CD14-positive monocyte (primary cell): ENCODE results near the gene PPP2R2D. TPM values are rescaled to one million over a fixed set of nuclear protein-coding genes. Genes with fewer than 3 reads are reported as not detected.

ENCODE experiments used
- DNase-seq, 3 donors: peaks; one replicate each; pipeline ENCODE4 v3.0.0-alpha.2; 2011 to 2022
- H2AFZ ChIP-seq: 2 replicates; pipeline ENCODE4 v1.6.0; 2012; ENCODE audit warnings: mild to moderate bottlenecking, low read depth, low read length, inconsistent platforms; ENCODE audit not compliant: insufficient read depth, poor library complexity, severe bottlenecking
- H3K27ac ChIP-seq, 2 donors: 1 replicate in 1 of 2; 2 replicates in 1 of 2; pipeline ENCODE4 v1.5.1; 2012 to 2013; ENCODE audit warnings: low read length in 2 of 2, control low read depth in 1 of 2, inconsistent platforms in 1 of 2, low read depth in 1 of 2, mild to moderate bottlenecking in 1 of 2
- H3K27me3 ChIP-seq, 2 donors: one replicate each; pipeline versions ENCODE4 v1.6.0 to v1.6.1; 2011 to 2013; ENCODE audit warnings: low read length in 2 of 2; ENCODE audit not compliant: control insufficient read depth in 2 of 2, insufficient read depth in 2 of 2
- H3K36me3 ChIP-seq, 2 donors: replicated peaks in 1 of 2; 1 replicate in 1 of 2; 2 replicates in 1 of 2; pipeline versions ENCODE4 v1.5.1 to v1.6.1; 2012 to 2013; ENCODE audit warnings: low read length in 2 of 2, control low read depth in 1 of 2, inconsistent platforms in 1 of 2, mild to moderate bottlenecking in 1 of 2; ENCODE audit not compliant: insufficient read depth in 2 of 2, control insufficient read depth in 1 of 2
- H3K4me1 ChIP-seq, 2 donors: 1 replicate in 1 of 2; 2 replicates in 1 of 2; pipeline versions ENCODE4 v1.5.1 to v1.6.1; 2012 to 2013; ENCODE audit warnings: low read length in 2 of 2, control low read depth in 1 of 2, inconsistent platforms in 1 of 2, mild to moderate bottlenecking in 1 of 2, moderate library complexity in 1 of 2; ENCODE audit not compliant: insufficient read depth in 2 of 2, control insufficient read depth in 1 of 2
- H3K4me2 ChIP-seq: replicated peaks from 2 replicates; pipeline ENCODE3; 2012; ENCODE audit warnings: low read length, moderate library complexity, mild to moderate bottlenecking; ENCODE audit not compliant: poor library complexity, severe bottlenecking; ENCODE audit errors: extremely low read depth
- H3K4me3 ChIP-seq, 3 experiments: fragments of 200-600 bp in 1 of 3; sonication (generic) in 1 of 3; replicated peaks in 1 of 3; 1 replicate in 2 of 3; 2 replicates in 1 of 3; pipeline ENCODE4 v1.5.1; 2011 to 2013; ENCODE audit warnings: low read length in 3 of 3, mild to moderate bottlenecking in 3 of 3, control low read depth in 2 of 3, low read depth in 2 of 3, inconsistent platforms in 1 of 3, moderate library complexity in 1 of 3
- H3K79me2 ChIP-seq: 2 replicates; pipeline ENCODE4 v1.6.0; 2012; ENCODE audit warnings: mild to moderate bottlenecking, control low read depth, inconsistent platforms, low read length, moderate library complexity; ENCODE audit not compliant: insufficient read depth
- H3K9ac ChIP-seq: 2 replicates; pipeline ENCODE4 v1.6.0; 2017; ENCODE audit warnings: low read length, mild to moderate bottlenecking; ENCODE audit not compliant: insufficient read depth, poor library complexity, severe bottlenecking
- H3K9me3 ChIP-seq, 2 donors: replicated peaks in 1 of 2; 1 replicate in 1 of 2; 2 replicates in 1 of 2; pipeline versions ENCODE4 v1.5.1 to v1.6.1; 2012 to 2013; ENCODE audit warnings: low read length in 2 of 2, control low read depth in 1 of 2; ENCODE audit not compliant: control insufficient read depth in 1 of 2, insufficient read depth in 1 of 2
- H4K20me1 ChIP-seq: 2 replicates; pipeline ENCODE4 v1.6.0; 2012; ENCODE audit warnings: mild to moderate bottlenecking, low read length, control low read depth, moderate library complexity; ENCODE audit not compliant: insufficient read depth
- H3K27ac Mint-ChIP-seq, 7 donors: one replicate each; pipeline ENCODE4 v1.8.0; 2020; ENCODE audit warnings: mild to moderate bottlenecking in 7 of 7, mixed read lengths in 7 of 7, moderate library complexity in 6 of 7, inconsistent platforms in 2 of 7
- H3K27me3 Mint-ChIP-seq, 3 donors: one replicate each; pipeline ENCODE4 v1.8.0; 2021 to 2022; ENCODE audit warnings: low read depth in 3 of 3, mild to moderate bottlenecking in 3 of 3, mixed read lengths in 3 of 3, moderate library complexity in 3 of 3, inconsistent platforms in 1 of 3
- H3K36me3 Mint-ChIP-seq, 2 donors: one replicate each; pipeline ENCODE4 v1.8.0; 2020; ENCODE audit warnings: mixed read lengths in 2 of 2, inconsistent platforms in 1 of 2, mild to moderate bottlenecking in 1 of 2
- H3K4me1 Mint-ChIP-seq: one replicate; pipeline ENCODE4 v1.8.0; 2020; ENCODE audit warnings: mild to moderate bottlenecking, mixed read lengths
- H3K4me3 Mint-ChIP-seq, 2 donors: one replicate each; pipeline ENCODE4 v1.8.0; 2020; ENCODE audit warnings: mild to moderate bottlenecking in 2 of 2, mixed read lengths in 2 of 2, moderate library complexity in 1 of 2
- H3K9me3 Mint-ChIP-seq, 7 donors: one replicate each; pipeline ENCODE4 v1.8.0; 2020 to 2022; ENCODE audit warnings: mixed read lengths in 7 of 7, mild to moderate bottlenecking in 6 of 7, moderate library complexity in 6 of 7, inconsistent platforms in 2 of 7
- CTCF ChIP-seq: fragments of 200-600 bp; IDR thresholded peaks from one replicate; pipeline ENCODE4 v1.8.0; 2022; ENCODE audit warnings: antibody characterized with exemption, mild to moderate bottlenecking
- WGBS: methylation state at CpG from one replicate; pipeline ENCODE4 v1.1.5; 2013; ENCODE audit warnings: missing lambda C conversion rate; ENCODE audit not compliant: insufficient coverage; 5-methylcytosine and 5-hydroxymethylcytosine counted together
- intact Hi-C, 2 donors: fragments of 100-400 bp; cut with micrococcal nuclease; formaldehyde crosslinking; loops; one replicate each; pipeline versions ENCODE4 v1.15.0 to v1.15.1; 2023
- polyA plus RNA-seq, 3 donors: library from polyadenylated mRNA; depleted of rRNA in 1 of 3; unstranded in 2 of 3; stranded (reverse) in 1 of 3; fragments of 300-500 nt in 2 of 3; fragments of >200 nt in 1 of 3; fragmentation: Illumina TruSeq in 2 of 3; gene quantifications; 1 replicate in 2 of 3; 2 replicates in 1 of 3; pipeline ENCODE4 v1.2.3, GENCODE V29; 2012 to 2021

The PPP2R2D gene
- polyA plus RNA-seq, 3 donors: 12.8 to 23.5 (median 12.9) TPM

GRCh38 chr10:131902211-131902610, 1.4 kb downstream of the PPP2R2D start:
- no peaks in the 10 kb centered on the region for H3K9me3 ChIP-seq
- peaks cover 48% of the 10 kb centered on the region for H4K20me1 ChIP-seq
- 88% methylated on average over 1 of the region's 5 CpGs for WGBS
- peaks cover 10 to 18% of the 10 kb centered on the region in 2 donors for H3K36me3 ChIP-seq
- DNase-seq: no peak
- peak overlapping the region; percentile 88 for H3K9ac ChIP-seq
- H3K27me3 ChIP-seq: peaks cover 0 to 7% of the 10 kb centered on the region in 2 donors
- H3K27ac ChIP-seq: peak overlapping the region in 1 of 2 donors; percentile 78
- no peak for TF ChIP-seq CTCF
- H3K4me1 ChIP-seq: peaks cover 23 to 39% of the 10 kb centered on the region in 2 donors
- no peak overlapping the region for H2AFZ ChIP-seq
- peaks cover 58% of the 10 kb centered on the region for H3K79me2 ChIP-seq
- Mint-ChIP-seq H3K4me3 (peak overlapping the region; percentile 82 to 90), H3K27ac (peak overlapping the region; percentile 84 to 92 (median 87)), H3K9me3 (peaks cover 0 to 3% (median 0%) of the 10 kb centered on the region in 7 donors), H3K36me3 (peaks cover 16 to 23% of the 10 kb centered on the region in 2 donors), H3K4me1 (peaks cover 43% of the 10 kb centered on the region), H3K27me3 (peaks cover 9 to 21% (median 16%) of the 10 kb centered on the region in 3 donors)
- intact Hi-C loops: loop anchor here (5.0 kb wide), 2 partner anchors 430 to 1795 kb away; partner anchors contain the start of gene LRRC27 (in 1 of the 2)
- peak overlapping the region; percentile 60 to 86 (median 69) for H3K4me3 ChIP-seq
- peak overlapping the region; percentile 77 for H3K4me2 ChIP-seq

GRCh38 chr10:131902691-131903090, 1.9 kb downstream of the PPP2R2D start:
- no peaks in the 10 kb centered on the region for H3K9me3 ChIP-seq
- no peak for TF ChIP-seq CTCF
- H3K36me3 ChIP-seq: peaks cover 10 to 23% of the 10 kb centered on the region in 2 donors
- peaks cover 53% of the 10 kb centered on the region for H4K20me1 ChIP-seq
- H3K79me2 ChIP-seq: peaks cover 62% of the 10 kb centered on the region
- H3K27ac Mint-ChIP-seq: no peak overlapping the region
- WGBS: 92% methylated on average over 2 of the region's 9 CpGs
- no peak for DNase-seq
- H2AFZ ChIP-seq: no peak overlapping the region
- H3K9me3 Mint-ChIP-seq: peaks cover 0 to 3% (median 0%) of the 10 kb centered on the region in 7 donors
- peaks cover 39% of the 10 kb centered on the region for H3K4me1 Mint-ChIP-seq
- H3K27ac ChIP-seq: no peak overlapping the region
- H3K27me3 ChIP-seq: peaks cover 0 to 7% of the 10 kb centered on the region in 2 donors
- H3K27me3 Mint-ChIP-seq: peaks cover 9 to 18% (median 16%) of the 10 kb centered on the region in 3 donors
- H3K4me3 Mint-ChIP-seq: peak overlapping the region in 1 of 2 donors; percentile 82
- intact Hi-C loops: loop anchor here (5.0 kb wide), 2 partner anchors 430 to 1795 kb away; partner anchors contain the start of gene LRRC27 (in 1 of the 2)
- peak overlapping the region in 1 of 3 experiments; percentile 86 for H3K4me3 ChIP-seq
- H3K4me2 ChIP-seq: peak overlapping the region; percentile 77
- peaks cover 16 to 28% of the 10 kb centered on the region in 2 donors for H3K36me3 Mint-ChIP-seq
- no peak overlapping the region for H3K9ac ChIP-seq
- H3K4me1 ChIP-seq: peaks cover 23 to 39% of the 10 kb centered on the region in 2 donors
